HEK293 (cell line): ENCODE data around the gene ZBTB4.

Source experiments
- CTCF ChIA-PET: fragments of 350-600 bp; formaldehyde crosslinking; extraction: SDS; loops from one replicate; lab custom pipeline; 2021; ENCODE audit warnings: antibody characterized with exemption; lab: Yijun Ruan, JAX
- POLR2A ChIA-PET: fragments of 300-600 bp; formaldehyde crosslinking; extraction: SDS; loops from one replicate; lab custom pipeline; 2020; ENCODE audit warnings: antibody characterized with exemption, inconsistent platforms; lab: Yijun Ruan, JAX
- H3K27ac ChIP-seq: fragments of 200-500 bp; sonication (Bioruptor generic); 2 replicates; pipeline ENCODE4 v1.5.1; 2014; ENCODE audit warnings: low read depth, low read length, control low read depth, inconsistent platforms; ENCODE audit errors: extremely low read depth
- H3K36me3 ChIP-seq, 2 experiments: fragments of 200-500 bp in 1 of 2; sonication (Bioruptor generic) in 1 of 2; 1 replicate in 1 of 2; 2 replicates in 1 of 2; pipeline ENCODE4 v1.5.1; 2014 to 2017; ENCODE audit warnings: inconsistent platforms in 2 of 2, low read length in 2 of 2; ENCODE audit not compliant: control insufficient read depth in 2 of 2, insufficient read depth in 1 of 2
- H3K4me1 ChIP-seq: fragments of 200-500 bp; sonication (Bioruptor generic); 2 replicates; pipeline ENCODE4 v1.5.1; 2014; ENCODE audit warnings: mild to moderate bottlenecking, low read length, inconsistent platforms; ENCODE audit not compliant: control insufficient read depth, insufficient read depth
- H3K4me3 ChIP-seq: 2 replicates; pipeline ENCODE4 v1.5.1; 2011; ENCODE audit warnings: low read depth, mild to moderate bottlenecking, control low read depth, low read length, moderate library complexity
- H3K9me3 ChIP-seq: fragments of 200-500 bp; sonication (Bioruptor generic); 2 replicates; pipeline ENCODE4 v1.5.1; 2014; ENCODE audit warnings: low read depth, low read length, inconsistent platforms; ENCODE audit not compliant: control insufficient read depth, insufficient read depth
- GLI2 ChIP-seq: fragments of 450-650 bp; formaldehyde crosslinking; IDR thresholded peaks from 2 replicates; pipeline ENCODE4; 2017; ENCODE audit warnings: missing biosample characterization, missing genetic modification characterization, low read depth, borderline replicate concordance
- GLIS1 ChIP-seq: fragments of 450-650 bp; formaldehyde crosslinking; IDR thresholded peaks from 2 replicates; pipeline ENCODE4 v1.5.1; 2016; ENCODE audit warnings: missing biosample characterization, missing genetic modification characterization
- MEIS1 ChIP-seq: sonication (generic); formaldehyde crosslinking; IDR thresholded peaks from 2 replicates; pipeline ENCODE4 v1.8.1; 2022; ENCODE audit warnings: missing genetic modification reagents, mild to moderate bottlenecking, borderline replicate concordance
- PRDM1 ChIP-seq: fragments of 450-650 bp; formaldehyde crosslinking; IDR thresholded peaks from 2 replicates; pipeline ENCODE4; 2016; ENCODE audit warnings: missing biosample characterization, missing genetic modification characterization
- ZNF112 ChIP-seq: fragments of 450-650 bp; formaldehyde crosslinking; IDR thresholded peaks from 2 replicates; pipeline ENCODE4 v1.5.0; 2017; ENCODE audit warnings: missing biosample characterization, missing genetic modification characterization
- ZNF341 ChIP-seq: fragments of 450-650 bp; formaldehyde crosslinking; IDR thresholded peaks from 2 replicates; pipeline ENCODE4; 2016; ENCODE audit warnings: low read depth, missing biosample characterization, missing genetic modification characterization
- ZNF549 ChIP-seq: fragments of 450-650 bp; IDR thresholded peaks from 2 replicates; pipeline ENCODE4 v1.5.1; 2018; ENCODE audit warnings: missing biosample characterization, missing genetic modification characterization, mild to moderate bottlenecking, inconsistent platforms, moderate library complexity
- ZNF626 ChIP-seq: fragments of 450-650 bp; sonication (Bioruptor Pico); formaldehyde crosslinking; IDR thresholded peaks from 2 replicates; pipeline ENCODE4 v1.5.1; 2018; ENCODE audit warnings: missing biosample characterization, missing genetic modification characterization, inconsistent platforms
- ZNF707 ChIP-seq: fragments of 450-650 bp; formaldehyde crosslinking; IDR thresholded peaks from 2 replicates; pipeline ENCODE4 v1.5.1; 2016; ENCODE audit warnings: missing biosample characterization, missing genetic modification characterization
- ZNF776 ChIP-seq: fragments of 450-650 bp; formaldehyde crosslinking; IDR thresholded peaks from 2 replicates; pipeline ENCODE4 v1.5.0; 2017; ENCODE audit warnings: missing biosample characterization, missing genetic modification characterization, borderline replicate concordance
- ZNF777 ChIP-seq: fragments of 450-650 bp; formaldehyde crosslinking; IDR thresholded peaks from 2 replicates; pipeline ENCODE4 v1.5.1; 2017; ENCODE audit warnings: missing biosample characterization, missing genetic modification characterization, borderline replicate concordance
- ZNF830 ChIP-seq: fragments of 450-650 bp; IDR thresholded peaks from 2 replicates; pipeline ENCODE4 v1.5.0; 2018; ENCODE audit warnings: missing biosample characterization, missing genetic modification characterization, low read depth, mild to moderate bottlenecking, moderate library complexity
- TF ChIP-seq, protein P1 (sequence below): fragments of 450-650 bp; formaldehyde crosslinking; IDR thresholded peaks from 2 replicates; pipeline ENCODE4 v1.5.1; 2017; ENCODE audit warnings: missing biosample characterization, mild to moderate bottlenecking, missing genetic modification characterization, moderate library complexity
- TF ChIP-seq, protein P2 (sequence below): fragments of 450-650 bp; formaldehyde crosslinking; IDR thresholded peaks from 2 replicates; pipeline ENCODE4 v1.5.1; 2016; ENCODE audit warnings: missing biosample characterization, missing genetic modification characterization
- TF ChIP-seq, protein P3 (sequence below): fragments of 450-650 bp; formaldehyde crosslinking; IDR thresholded peaks from 2 replicates; pipeline ENCODE4 v1.5.1; 2016; ENCODE audit warnings: missing biosample characterization, missing genetic modification characterization
- TF ChIP-seq, protein P4 (sequence below): fragments of 450-650 bp; formaldehyde crosslinking; IDR thresholded peaks from 2 replicates; pipeline ENCODE4 v1.5.1; 2016; ENCODE audit warnings: missing biosample characterization, missing genetic modification characterization
- TF ChIP-seq, protein P5 (sequence below): fragments of 450-650 bp; formaldehyde crosslinking; IDR thresholded peaks from 2 replicates; pipeline ENCODE4 v1.5.1; 2016; ENCODE audit warnings: missing biosample characterization, missing genetic modification characterization
- TF ChIP-seq, protein P6 (sequence below): fragments of 450-650 bp; formaldehyde crosslinking; IDR thresholded peaks from 2 replicates; pipeline ENCODE4 v1.5.1; 2016; ENCODE audit warnings: missing biosample characterization, missing genetic modification characterization

The ZBTB4 gene

DNA sequence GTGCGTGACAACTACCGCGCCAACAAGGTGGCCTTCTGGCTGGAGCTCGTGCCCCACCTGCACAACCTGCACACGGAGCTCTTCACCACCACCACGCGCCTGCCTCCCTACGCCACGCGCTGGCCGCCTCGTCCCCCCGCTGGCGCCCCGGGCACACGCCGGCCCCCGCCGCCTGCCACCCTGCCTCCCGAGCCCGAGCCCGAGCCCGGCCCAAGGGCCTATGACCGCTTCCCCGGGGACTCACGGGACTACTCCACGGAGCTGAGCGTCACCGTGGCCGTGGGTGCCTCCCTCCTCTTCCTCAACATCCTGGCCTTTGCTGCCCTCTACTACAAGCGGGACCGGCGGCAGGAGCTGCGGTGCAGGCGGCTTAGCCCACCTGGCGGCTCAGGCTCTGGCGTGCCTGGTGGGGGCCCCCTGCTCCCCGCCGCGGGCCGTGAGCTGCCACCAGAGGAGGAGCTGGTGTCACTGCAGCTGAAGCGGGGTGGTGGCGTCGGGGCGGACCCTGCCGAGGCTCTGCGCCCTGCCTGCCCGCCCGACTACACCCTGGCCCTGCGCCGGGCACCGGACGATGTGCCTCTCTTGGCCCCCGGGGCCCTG lies 62.3 kb downstream of the ZBTB4 start (continued):
- TF ChIP-seq MEIS1 (CRISPR knock-in tag) (no peak), ZNF112 (tag by site-specific recombination) (no peak), GLI2 (tag by site-specific recombination) (no peak), ZNF626 (tag by site-specific recombination) (no peak), ZNF830 (tag by site-specific recombination) (no peak), ZNF707 (no peak)
- TF ChIP-seq, protein P1, sequence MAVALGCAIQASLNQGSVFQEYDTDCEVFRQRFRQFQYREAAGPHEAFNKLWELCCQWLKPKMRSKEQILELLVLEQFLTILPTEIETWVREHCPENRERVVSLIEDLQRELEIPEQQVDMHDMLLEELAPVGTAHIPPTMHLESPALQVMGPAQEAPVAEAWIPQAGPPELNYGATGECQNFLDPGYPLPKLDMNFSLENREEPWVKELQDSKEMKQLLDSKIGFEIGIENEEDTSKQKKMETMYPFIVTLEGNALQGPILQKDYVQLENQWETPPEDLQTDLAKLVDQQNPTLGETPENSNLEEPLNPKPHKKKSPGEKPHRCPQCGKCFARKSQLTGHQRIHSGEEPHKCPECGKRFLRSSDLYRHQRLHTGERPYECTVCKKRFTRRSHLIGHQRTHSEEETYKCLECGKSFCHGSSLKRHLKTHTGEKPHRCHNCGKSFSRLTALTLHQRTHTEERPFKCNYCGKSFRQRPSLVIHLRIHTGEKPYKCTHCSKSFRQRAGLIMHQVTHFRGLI (tag by site-specific recombination), result no peak

DNA sequence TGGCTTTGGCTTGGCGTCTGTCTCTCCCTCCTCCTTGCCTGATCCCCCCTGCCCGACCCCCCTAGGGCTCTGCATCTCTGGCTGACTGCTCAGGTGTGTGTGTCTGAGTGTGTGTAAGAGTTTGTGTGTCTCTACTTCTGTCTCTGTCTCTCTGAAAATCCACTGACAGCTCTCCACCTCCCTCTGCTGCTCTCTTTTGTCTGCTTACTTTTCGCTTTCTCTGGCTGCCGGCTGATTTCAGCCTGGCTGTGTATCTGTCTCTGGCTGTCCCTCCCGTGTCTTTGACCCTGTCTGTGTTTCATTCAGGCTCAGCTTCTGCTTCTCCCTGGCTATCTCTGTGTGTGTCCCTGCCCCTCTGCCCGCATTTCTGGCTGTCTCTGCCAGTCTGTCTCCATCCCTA lies 63.1 kb downstream of the ZBTB4 start:
- ChIA-PET POLR2A (interaction anchor here (0.9 to 1.4 kb wide), 2 partner anchors 10 to 12 kb away, joined by 3 to 5 read pairs; partner anchors contain the start of gene TMEM256), CTCF (interaction anchor here (0.6 to 1.0 kb wide), 3 partner anchors 9 to 45 kb away, joined by 3 to 4 read pairs (median 3); partner anchors contain the start of gene NLGN2)
- Histone ChIP-seq H3K36me3 (peaks cover 0 to 46% of the 10 kb centered on the region in 2 experiments; a peak in 2 of 3 replicates), H3K4me3 (no peak overlapping the region), H3K9me3 (no peaks in the 10 kb centered on the region), H3K4me1 (no peaks in the 10 kb centered on the region), H3K27ac (no peak overlapping the region)
- TF ChIP-seq ZNF341 (tag by site-specific recombination), result peak; percentile 71
- 0 out of 2 replicates have a peak, but pooled peaks have one; percentile 35 for TF ChIP-seq PRDM1 (tag by site-specific recombination)
- TF ChIP-seq ZNF549 (tag by site-specific recombination), result no peak

DNA sequence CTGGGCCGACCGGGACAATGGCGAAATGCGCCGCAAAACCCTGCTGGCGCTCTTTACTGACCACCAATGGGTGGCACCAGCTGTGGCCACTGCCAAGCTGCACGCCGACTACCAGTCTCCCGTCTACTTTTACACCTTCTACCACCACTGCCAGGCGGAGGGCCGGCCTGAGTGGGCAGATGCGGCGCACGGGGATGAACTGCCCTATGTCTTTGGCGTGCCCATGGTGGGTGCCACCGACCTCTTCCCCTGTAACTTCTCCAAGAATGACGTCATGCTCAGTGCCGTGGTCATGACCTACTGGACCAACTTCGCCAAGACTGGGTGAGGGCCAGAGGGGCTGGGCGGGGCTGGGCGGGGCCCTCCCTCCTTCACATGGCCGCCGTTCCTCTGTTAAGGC lies 63.6 kb downstream of the ZBTB4 start:
- no peaks in the 10 kb centered on the region for H3K4me1 ChIP-seq
- H3K36me3 ChIP-seq, result peaks cover 0 to 50% of the 10 kb centered on the region in 2 experiments; a peak in 2 of 3 replicates
- no peak overlapping the region for H3K4me3 ChIP-seq
- ChIA-PET CTCF (interaction anchor here (0.6 to 1.0 kb wide), 3 partner anchors 8 to 45 kb away, joined by 3 to 4 read pairs (median 3); partner anchors contain the start of gene NLGN2), POLR2A (no interaction called here)
- H3K27ac ChIP-seq, result no peak overlapping the region
- no peaks in the 10 kb centered on the region for H3K9me3 ChIP-seq
- TF ChIP-seq GLIS1 (tag by site-specific recombination) (no peak), ZNF777 (tag by site-specific recombination) (no peak), ZNF776 (no peak), ZNF341 (tag by site-specific recombination) (no peak)
- TF ChIP-seq, protein P2, sequence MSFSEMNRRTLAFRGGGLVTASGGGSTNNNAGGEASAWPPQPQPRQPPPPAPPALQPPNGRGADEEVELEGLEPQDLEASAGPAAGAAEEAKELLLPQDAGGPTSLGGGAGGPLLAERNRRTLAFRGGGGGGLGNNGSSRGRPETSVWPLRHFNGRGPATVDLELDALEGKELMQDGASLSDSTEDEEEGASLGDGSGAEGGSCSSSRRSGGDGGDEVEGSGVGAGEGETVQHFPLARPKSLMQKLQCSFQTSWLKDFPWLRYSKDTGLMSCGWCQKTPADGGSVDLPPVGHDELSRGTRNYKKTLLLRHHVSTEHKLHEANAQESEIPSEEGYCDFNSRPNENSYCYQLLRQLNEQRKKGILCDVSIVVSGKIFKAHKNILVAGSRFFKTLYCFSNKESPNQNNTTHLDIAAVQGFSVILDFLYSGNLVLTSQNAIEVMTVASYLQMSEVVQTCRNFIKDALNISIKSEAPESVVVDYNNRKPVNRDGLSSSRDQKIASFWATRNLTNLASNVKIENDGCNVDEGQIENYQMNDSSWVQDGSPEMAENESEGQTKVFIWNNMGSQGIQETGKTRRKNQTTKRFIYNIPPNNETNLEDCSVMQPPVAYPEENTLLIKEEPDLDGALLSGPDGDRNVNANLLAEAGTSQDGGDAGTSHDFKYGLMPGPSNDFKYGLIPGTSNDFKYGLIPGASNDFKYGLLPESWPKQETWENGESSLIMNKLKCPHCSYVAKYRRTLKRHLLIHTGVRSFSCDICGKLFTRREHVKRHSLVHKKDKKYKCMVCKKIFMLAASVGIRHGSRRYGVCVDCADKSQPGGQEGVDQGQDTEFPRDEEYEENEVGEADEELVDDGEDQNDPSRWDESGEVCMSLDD, result no peak
- TF ChIP-seq, protein P3, sequence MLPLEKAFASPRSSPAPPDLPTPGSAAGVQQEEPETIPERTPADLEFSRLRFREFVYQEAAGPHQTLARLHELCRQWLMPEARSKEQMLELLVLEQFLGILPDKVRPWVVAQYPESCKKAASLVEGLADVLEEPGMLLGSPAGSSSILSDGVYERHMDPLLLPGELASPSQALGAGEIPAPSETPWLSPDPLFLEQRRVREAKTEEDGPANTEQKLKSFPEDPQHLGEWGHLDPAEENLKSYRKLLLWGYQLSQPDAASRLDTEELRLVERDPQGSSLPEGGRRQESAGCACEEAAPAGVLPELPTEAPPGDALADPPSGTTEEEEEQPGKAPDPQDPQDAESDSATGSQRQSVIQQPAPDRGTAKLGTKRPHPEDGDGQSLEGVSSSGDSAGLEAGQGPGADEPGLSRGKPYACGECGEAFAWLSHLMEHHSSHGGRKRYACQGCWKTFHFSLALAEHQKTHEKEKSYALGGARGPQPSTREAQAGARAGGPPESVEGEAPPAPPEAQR, result no peak
- TF ChIP-seq, protein P4, sequence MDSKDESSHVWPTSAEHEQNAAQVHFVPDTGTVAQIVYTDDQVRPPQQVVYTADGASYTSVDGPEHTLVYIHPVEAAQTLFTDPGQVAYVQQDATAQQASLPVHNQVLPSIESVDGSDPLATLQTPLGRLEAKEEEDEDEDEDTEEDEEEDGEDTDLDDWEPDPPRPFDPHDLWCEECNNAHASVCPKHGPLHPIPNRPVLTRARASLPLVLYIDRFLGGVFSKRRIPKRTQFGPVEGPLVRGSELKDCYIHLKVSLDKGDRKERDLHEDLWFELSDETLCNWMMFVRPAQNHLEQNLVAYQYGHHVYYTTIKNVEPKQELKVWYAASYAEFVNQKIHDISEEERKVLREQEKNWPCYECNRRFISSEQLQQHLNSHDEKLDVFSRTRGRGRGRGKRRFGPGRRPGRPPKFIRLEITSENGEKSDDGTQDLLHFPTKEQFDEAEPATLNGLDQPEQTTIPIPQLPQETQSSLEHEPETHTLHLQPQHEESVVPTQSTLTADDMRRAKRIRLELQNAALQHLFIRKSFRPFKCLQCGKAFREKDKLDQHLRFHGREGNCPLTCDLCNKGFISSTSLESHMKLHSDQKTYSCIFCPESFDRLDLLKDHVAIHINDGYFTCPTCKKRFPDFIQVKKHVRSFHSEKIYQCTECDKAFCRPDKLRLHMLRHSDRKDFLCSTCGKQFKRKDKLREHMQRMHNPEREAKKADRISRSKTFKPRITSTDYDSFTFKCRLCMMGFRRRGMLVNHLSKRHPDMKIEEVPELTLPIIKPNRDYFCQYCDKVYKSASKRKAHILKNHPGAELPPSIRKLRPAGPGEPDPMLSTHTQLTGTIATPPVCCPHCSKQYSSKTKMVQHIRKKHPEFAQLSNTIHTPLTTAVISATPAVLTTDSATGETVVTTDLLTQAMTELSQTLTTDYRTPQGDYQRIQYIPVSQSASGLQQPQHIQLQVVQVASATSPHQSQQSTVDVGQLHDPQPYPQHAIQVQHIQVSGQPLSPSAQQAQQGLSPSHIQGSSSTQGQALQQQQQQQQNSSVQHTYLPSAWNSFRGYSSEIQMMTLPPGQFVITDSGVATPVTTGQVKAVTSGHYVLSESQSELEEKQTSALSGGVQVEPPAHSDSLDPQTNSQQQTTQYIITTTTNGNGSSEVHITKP (tag by site-specific recombination), result no peak
- TF ChIP-seq, protein P5, sequence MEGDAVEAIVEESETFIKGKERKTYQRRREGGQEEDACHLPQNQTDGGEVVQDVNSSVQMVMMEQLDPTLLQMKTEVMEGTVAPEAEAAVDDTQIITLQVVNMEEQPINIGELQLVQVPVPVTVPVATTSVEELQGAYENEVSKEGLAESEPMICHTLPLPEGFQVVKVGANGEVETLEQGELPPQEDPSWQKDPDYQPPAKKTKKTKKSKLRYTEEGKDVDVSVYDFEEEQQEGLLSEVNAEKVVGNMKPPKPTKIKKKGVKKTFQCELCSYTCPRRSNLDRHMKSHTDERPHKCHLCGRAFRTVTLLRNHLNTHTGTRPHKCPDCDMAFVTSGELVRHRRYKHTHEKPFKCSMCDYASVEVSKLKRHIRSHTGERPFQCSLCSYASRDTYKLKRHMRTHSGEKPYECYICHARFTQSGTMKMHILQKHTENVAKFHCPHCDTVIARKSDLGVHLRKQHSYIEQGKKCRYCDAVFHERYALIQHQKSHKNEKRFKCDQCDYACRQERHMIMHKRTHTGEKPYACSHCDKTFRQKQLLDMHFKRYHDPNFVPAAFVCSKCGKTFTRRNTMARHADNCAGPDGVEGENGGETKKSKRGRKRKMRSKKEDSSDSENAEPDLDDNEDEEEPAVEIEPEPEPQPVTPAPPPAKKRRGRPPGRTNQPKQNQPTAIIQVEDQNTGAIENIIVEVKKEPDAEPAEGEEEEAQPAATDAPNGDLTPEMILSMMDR (tag by site-specific recombination), result no peak
- TF ChIP-seq, protein P6, sequence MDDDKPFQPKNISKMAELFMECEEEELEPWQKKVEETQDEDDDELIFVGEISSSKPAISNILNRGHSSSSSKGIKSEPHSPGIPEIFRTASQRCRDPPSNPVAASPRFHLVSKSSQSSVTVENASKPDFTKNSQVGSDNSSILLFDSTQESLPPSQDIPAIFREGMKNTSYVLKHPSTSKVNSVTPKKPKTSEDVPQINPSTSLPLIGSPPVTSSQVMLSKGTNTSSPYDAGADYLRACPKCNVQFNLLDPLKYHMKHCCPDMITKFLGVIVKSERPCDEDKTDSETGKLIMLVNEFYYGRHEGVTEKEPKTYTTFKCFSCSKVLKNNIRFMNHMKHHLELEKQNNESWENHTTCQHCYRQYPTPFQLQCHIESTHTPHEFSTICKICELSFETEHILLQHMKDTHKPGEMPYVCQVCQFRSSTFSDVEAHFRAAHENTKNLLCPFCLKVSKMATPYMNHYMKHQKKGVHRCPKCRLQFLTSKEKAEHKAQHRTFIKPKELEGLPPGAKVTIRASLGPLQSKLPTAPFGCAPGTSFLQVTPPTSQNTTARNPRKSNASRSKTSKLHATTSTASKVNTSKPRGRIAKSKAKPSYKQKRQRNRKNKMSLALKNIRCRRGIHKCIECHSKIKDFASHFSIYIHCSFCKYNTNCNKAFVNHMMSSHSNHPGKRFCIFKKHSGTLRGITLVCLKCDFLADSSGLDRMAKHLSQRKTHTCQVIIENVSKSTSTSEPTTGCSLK (tag by site-specific recombination), result no peak
